Measurements from ENCODE around the gene ARPC5L. TPM values are rescaled to one million over a fixed set of nuclear protein-coding genes. Genes with fewer than 3 reads are reported as not detected.

The ARPC5L gene
- total and polyA plus RNA-seq, 4 experiments from 2014 or later: 26.8 to 66.0 (median 46.1) TPM

DNA sequence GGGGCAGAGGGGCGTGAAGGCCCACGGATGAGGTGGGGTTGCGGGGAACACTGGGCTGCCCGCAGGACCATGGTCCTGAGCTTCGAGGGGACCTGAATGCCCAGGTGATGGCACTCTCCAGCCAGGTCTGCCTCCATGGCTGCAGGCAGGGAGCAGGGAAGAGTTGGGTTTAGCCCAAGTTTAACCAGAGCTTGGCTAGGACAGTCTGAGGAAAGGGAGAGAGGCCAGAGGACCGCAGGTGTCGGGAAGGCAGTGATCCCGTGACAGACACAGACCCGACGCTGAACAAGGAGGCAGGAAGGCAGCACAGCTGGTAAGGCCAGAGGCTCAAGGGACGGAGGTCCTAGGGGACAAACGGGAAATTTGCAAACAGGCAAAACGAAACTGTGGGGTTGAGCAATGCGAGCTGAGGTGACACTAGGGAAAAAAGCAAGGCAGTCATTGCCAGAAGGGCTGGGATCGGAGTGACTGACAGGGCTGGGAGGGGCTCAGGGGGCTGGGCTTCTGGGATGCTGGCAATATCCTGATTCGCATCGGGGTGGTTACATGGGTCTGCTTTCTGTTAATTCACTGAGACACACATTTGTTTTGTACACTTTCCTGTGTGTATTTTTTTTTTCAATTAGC lies 25.0 kb downstream of the ARPC5L start:
- Mint-ChIP-seq H3K9me3 (peaks cover 0 to 2% (median 0%) of the 10 kb centered on the region in 8 donors), H3K4me3 (no peak overlapping the region), H3K27ac (peak overlapping the region in 2 of 7 donors; percentile 28 to 62), H3K4me1 (no peaks in the 10 kb centered on the region), H3K36me3 (peaks cover 55 to 65% of the 10 kb centered on the region in 2 donors), H3K27me3 (no peaks in the 10 kb centered on the region)
- Histone ChIP-seq H3K27me3 (ENCODE audit: insufficient read depth, low read length) (no peaks in the 10 kb centered on the region), H3K9me3 (ENCODE audit: control insufficient read depth in 1 of 2, low read length in 2 of 2) (no peaks in the 10 kb centered on the region), H3K36me3 (ENCODE audit: insufficient read depth, low read length) (peaks cover 60% of the 10 kb centered on the region), H3K4me1 (ENCODE audit: insufficient read depth, low read length) (no peaks in the 10 kb centered on the region), H3K4me3 (ENCODE audit: low read length in 2 of 2) (no peak overlapping the region), H3K27ac (ENCODE audit: low read depth, low read length) (no peak overlapping the region)
- no peak for DNase-seq
- ChIA-PET POLR2A (ENCODE audit: partially characterized antibody) (no interaction called here), CTCF (ENCODE audit: partially characterized antibody) (no interaction called here)
- intact Hi-C loops (cut with micrococcal nuclease): no loop called here

GRCh38 chr9:124887832-124888231 lies 25.9 kb downstream of the ARPC5L start:
- H3K9me3 Mint-ChIP-seq: peaks cover 0 to 2% (median 0%) of the 10 kb centered on the region in 8 donors
- no peaks in the 10 kb centered on the region for H3K4me1 Mint-ChIP-seq
- H3K4me3 Mint-ChIP-seq: no peak overlapping the region
- H3K36me3 Mint-ChIP-seq: peaks cover 59 to 62% of the 10 kb centered on the region in 2 donors
- H3K27ac ChIP-seq (ENCODE audit: low read depth, low read length): no peak overlapping the region
- CTCF ChIA-PET (ENCODE audit: partially characterized antibody): no interaction called here
- DNase-seq: no peak
- no peaks in the 10 kb centered on the region for H3K27me3 ChIP-seq (ENCODE audit: insufficient read depth, low read length)
- no peaks in the 10 kb centered on the region for H3K4me1 ChIP-seq (ENCODE audit: insufficient read depth, low read length)
- H3K4me3 ChIP-seq (ENCODE audit: low read length in 2 of 2): no peak overlapping the region
- POLR2A ChIA-PET (ENCODE audit: partially characterized antibody): interaction anchor here (1.1 kb wide), 1 partner anchor 26 kb away, joined by 3 read pairs; the partner anchor contains the start of genes ARPC5L and RPL35
- intact Hi-C loops (cut with micrococcal nuclease): no loop called here
- no peaks in the 10 kb centered on the region for H3K9me3 ChIP-seq (ENCODE audit: control insufficient read depth in 1 of 2, low read length in 2 of 2)
- H3K27ac Mint-ChIP-seq: no peak overlapping the region
- peaks cover 58% of the 10 kb centered on the region for H3K36me3 ChIP-seq (ENCODE audit: insufficient read depth, low read length)
- no peaks in the 10 kb centered on the region for H3K27me3 Mint-ChIP-seq

GRCh38 chr9:124889006-124889405 lies 27.1 kb downstream of the ARPC5L start:
- no peak overlapping the region for H3K27ac ChIP-seq (ENCODE audit: low read depth, low read length)
- peaks cover 66% of the 10 kb centered on the region for H3K36me3 ChIP-seq (ENCODE audit: insufficient read depth, low read length)
- Mint-ChIP-seq H3K9me3 (peaks cover 0 to 2% (median 0%) of the 10 kb centered on the region in 8 donors), H3K4me1 (no peaks in the 10 kb centered on the region), H3K27ac (peak overlapping the region in 1 of 7 donors; percentile 7), H3K27me3 (no peaks in the 10 kb centered on the region), H3K36me3 (peaks cover 64 to 67% of the 10 kb centered on the region in 2 donors), H3K4me3 (no peak overlapping the region)
- ChIA-PET POLR2A (ENCODE audit: partially characterized antibody) (interaction anchor here (1.1 kb wide), 1 partner anchor 27 kb away, joined by 3 read pairs; the partner anchor contains the start of genes ARPC5L and RPL35), CTCF (ENCODE audit: partially characterized antibody) (no interaction called here)
- H3K9me3 ChIP-seq (ENCODE audit: control insufficient read depth in 1 of 2, low read length in 2 of 2): no peaks in the 10 kb centered on the region
- no peak overlapping the region for H3K4me3 ChIP-seq (ENCODE audit: low read length in 2 of 2)
- no peaks in the 10 kb centered on the region for H3K4me1 ChIP-seq (ENCODE audit: insufficient read depth, low read length)
- intact Hi-C loops (cut with micrococcal nuclease): no loop called here
- no peak for DNase-seq
- no peaks in the 10 kb centered on the region for H3K27me3 ChIP-seq (ENCODE audit: insufficient read depth, low read length)

GRCh38 chr9:124890179-124890578 lies 28.2 kb downstream of the ARPC5L start:
- peaks cover 67 to 68% of the 10 kb centered on the region in 2 donors for H3K36me3 Mint-ChIP-seq

DNA sequence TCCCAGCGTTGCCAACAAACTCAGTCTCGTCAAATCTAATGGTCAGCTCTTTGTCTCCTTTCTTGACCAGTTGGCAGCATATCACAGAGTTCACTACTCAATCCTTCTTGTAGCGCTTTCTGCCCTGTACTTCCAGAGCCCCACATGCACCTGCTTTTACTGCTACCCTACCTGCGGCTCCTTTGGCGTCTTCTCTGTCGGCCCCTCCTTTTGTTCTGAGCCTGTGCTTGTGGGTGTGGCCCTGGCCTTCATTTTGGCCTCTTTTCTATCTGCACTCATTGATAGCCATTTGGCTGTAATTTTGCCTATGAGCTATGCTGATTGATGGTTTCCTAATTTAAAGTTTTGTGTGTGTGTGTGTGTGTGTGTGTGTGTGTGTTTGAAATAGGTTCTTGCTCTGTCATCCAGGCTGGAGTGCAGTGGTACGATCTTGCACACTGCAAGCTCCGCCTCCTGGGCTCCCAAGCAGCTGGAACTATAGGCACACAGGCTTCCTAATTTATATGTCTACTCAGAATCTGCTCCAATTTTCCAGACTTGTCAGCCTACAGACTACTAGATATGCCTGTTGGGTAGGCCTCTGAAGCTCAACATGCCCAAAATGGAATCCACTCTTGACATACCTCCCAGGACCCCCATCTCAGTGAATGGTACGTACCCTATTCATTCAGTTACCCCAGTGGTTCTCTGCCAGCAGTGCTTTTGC lies 32.3 kb downstream of the ARPC5L start:
- no peaks in the 10 kb centered on the region for H3K27me3 ChIP-seq (ENCODE audit: insufficient read depth, low read length)
- Mint-ChIP-seq H3K4me3 (no peak overlapping the region), H3K27ac (peak overlapping the region in 2 of 7 donors; percentile 40 to 89), H3K9me3 (peaks cover 0 to 3% (median 0%) of the 10 kb centered on the region in 8 donors), H3K36me3 (peaks cover 60 to 65% of the 10 kb centered on the region in 2 donors), H3K27me3 (no peaks in the 10 kb centered on the region), H3K4me1 (peaks cover 7 to 16% (median 13%) of the 10 kb centered on the region in 4 donors)
- intact Hi-C loops (cut with micrococcal nuclease): loop anchor here (1.0 to 5.0 kb wide), 3 partner anchors 41 to 478 kb away; partner anchors contain the start of gene WDR38
- H3K9me3 ChIP-seq (ENCODE audit: control insufficient read depth in 1 of 2, low read length in 2 of 2): no peaks in the 10 kb centered on the region
- no peak overlapping the region for H3K27ac ChIP-seq (ENCODE audit: low read depth, low read length)
- H3K4me3 ChIP-seq (ENCODE audit: low read length in 2 of 2): no peak overlapping the region
- ChIA-PET CTCF (ENCODE audit: partially characterized antibody) (interaction anchor here (0.8 to 5.4 kb wide), 7 partner anchors 9 to 122 kb away, joined by 3 to 27 read pairs (median 4); partner anchors contain the start of gene WDR38), POLR2A (ENCODE audit: partially characterized antibody) (interaction anchor here (1.1 to 2.1 kb wide), 3 partner anchors 24 to 33 kb away, joined by 3 to 8 read pairs (median 4); partner anchors contain the start of genes ARPC5L and RPL35)
- H3K4me1 ChIP-seq (ENCODE audit: insufficient read depth, low read length): no peaks in the 10 kb centered on the region
- no peak for DNase-seq
- H3K36me3 ChIP-seq (ENCODE audit: insufficient read depth, low read length): peaks cover 40% of the 10 kb centered on the region

More at GRCh38 chr9:124890179-124890578, 28.2 kb downstream of the ARPC5L start:
- Histone ChIP-seq H3K4me3 (ENCODE audit: low read length in 2 of 2) (no peak overlapping the region), H3K36me3 (ENCODE audit: insufficient read depth, low read length) (peaks cover 67% of the 10 kb centered on the region), H3K9me3 (ENCODE audit: control insufficient read depth in 1 of 2, low read length in 2 of 2) (no peaks in the 10 kb centered on the region), H3K27ac (ENCODE audit: low read depth, low read length) (no peak overlapping the region), H3K27me3 (ENCODE audit: insufficient read depth, low read length) (no peaks in the 10 kb centered on the region), H3K4me1 (ENCODE audit: insufficient read depth, low read length) (no peaks in the 10 kb centered on the region)
- intact Hi-C loops (cut with micrococcal nuclease): loop anchor here (5.0 kb wide), 1 partner anchor 482 kb away; no protein-coding TSS in a partner anchor
- peaks cover 0 to 8% (median 6%) of the 10 kb centered on the region in 4 donors for H3K4me1 Mint-ChIP-seq
- H3K4me3 Mint-ChIP-seq: no peak overlapping the region
- CTCF ChIA-PET (ENCODE audit: partially characterized antibody): interaction anchor here (5.4 kb wide), 1 partner anchor 36 kb away, joined by 27 read pairs; the partner anchor contains the start of gene WDR38
- H3K27me3 Mint-ChIP-seq: no peaks in the 10 kb centered on the region
- H3K9me3 Mint-ChIP-seq: peaks cover 0 to 5% (median 0%) of the 10 kb centered on the region in 8 donors
- POLR2A ChIA-PET (ENCODE audit: partially characterized antibody): interaction anchor here (0.7 kb wide), 1 partner anchor 30 kb away, joined by 3 read pairs; no protein-coding TSS in a partner anchor
- H3K27ac Mint-ChIP-seq: peak overlapping the region in 2 of 7 donors; percentile 23 to 31
- no peak for DNase-seq

DNA sequence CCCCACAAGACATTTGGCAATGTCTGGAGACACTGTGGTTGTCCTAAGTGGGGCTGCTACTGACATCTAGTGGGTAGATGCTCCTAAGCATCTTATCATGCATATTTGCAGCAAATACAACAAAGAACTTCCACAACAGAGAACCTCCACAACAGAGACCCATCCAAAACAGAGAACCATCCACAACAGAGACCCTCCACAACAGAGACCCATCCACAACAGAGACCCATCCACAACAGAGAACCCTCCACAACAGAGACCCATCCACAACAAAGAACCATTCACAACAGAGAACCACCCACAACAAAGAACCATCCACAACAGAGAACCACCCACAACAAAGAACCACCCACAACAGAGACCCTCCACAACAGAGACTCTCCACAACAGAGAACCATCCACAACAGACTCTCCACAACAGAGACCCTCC lies 32.8 kb downstream of the ARPC5L start:
- Histone ChIP-seq H3K27ac (ENCODE audit: low read depth, low read length) (no peak overlapping the region), H3K36me3 (ENCODE audit: insufficient read depth, low read length) (peaks cover 35% of the 10 kb centered on the region), H3K4me3 (ENCODE audit: low read length in 2 of 2) (no peak overlapping the region), H3K9me3 (ENCODE audit: control insufficient read depth in 1 of 2, low read length in 2 of 2) (no peaks in the 10 kb centered on the region), H3K27me3 (ENCODE audit: insufficient read depth, low read length) (no peaks in the 10 kb centered on the region), H3K4me1 (ENCODE audit: insufficient read depth, low read length) (no peaks in the 10 kb centered on the region)
- Mint-ChIP-seq H3K27me3 (no peaks in the 10 kb centered on the region), H3K4me3 (peak overlapping the region in 3 of 8 donors; percentile 12 to 69 (median 25)), H3K9me3 (peaks cover 0 to 3% (median 0%) of the 10 kb centered on the region in 8 donors), H3K36me3 (peaks cover 60 to 65% of the 10 kb centered on the region in 2 donors), H3K4me1 (peaks cover 7 to 16% (median 13%) of the 10 kb centered on the region in 4 donors), H3K27ac (peak overlapping the region; percentile 40 to 90 (median 72))
- POLR2A ChIA-PET (ENCODE audit: partially characterized antibody): interaction anchor here (1.1 to 2.1 kb wide), 3 partner anchors 25 to 34 kb away, joined by 3 to 8 read pairs (median 4); partner anchors contain the start of genes ARPC5L and RPL35
- DNase-seq: peak; percentile 51 to 61 (median 58)
- intact Hi-C loops (cut with micrococcal nuclease): loop anchor here (1.0 to 5.0 kb wide), 3 partner anchors 41 to 478 kb away; partner anchors contain the start of gene WDR38
- CTCF ChIA-PET (ENCODE audit: partially characterized antibody): interaction anchor here (0.9 to 5.4 kb wide), 3 partner anchors 9 to 41 kb away, joined by 3 to 27 read pairs (median 3); partner anchors contain the start of gene WDR38

Data from CD4-positive, alpha-beta memory T cell (primary cell).